ENCODE measurements around the gene KDM5B. TPM values are rescaled to one million over a fixed set of nuclear protein-coding genes. Genes with fewer than 3 reads are reported as not detected.
A peak's percentile ranks its signal among the peaks of the same experiment; 100 is the strongest.

KDM5B gene
- total RNA-seq, 1 experiment from 2014 or later: 83.6 TPM

DNA sequence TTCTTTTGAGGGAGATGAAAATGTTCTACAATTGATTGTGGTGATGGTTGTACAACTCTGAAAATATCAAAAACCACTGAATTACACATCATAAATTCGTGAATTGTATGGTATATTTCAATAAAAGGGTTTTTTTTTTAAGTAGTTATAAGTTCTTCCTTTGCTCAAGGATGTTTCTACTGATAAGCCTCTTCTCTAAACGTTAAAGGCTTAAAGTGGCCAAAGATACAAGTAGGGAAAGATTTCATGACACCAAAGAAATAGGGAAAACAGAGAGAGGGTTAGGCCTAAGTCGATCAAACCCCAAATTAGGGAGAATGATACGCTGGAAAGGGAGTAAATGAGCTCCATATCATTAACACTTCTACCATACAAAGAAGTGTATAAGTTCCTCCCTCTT, 4.1 kb downstream of the KDM5B start:
- Histone ChIP-seq H3K36me3 (ENCODE audit: control insufficient read depth, insufficient read depth, low read length) (no peaks in the 10 kb centered on the region; the same call in 1 of the 2 replicates), H3K9me3 (ENCODE audit: control insufficient read depth, insufficient read depth, low read depth, low read length) (no peaks in the 10 kb centered on the region), H3K27ac (ENCODE audit: low read length) (peak overlapping the region; percentile 89), H3K4me3 (ENCODE audit: low read depth in 2 of 2, low read length in 2 of 2) (no peak overlapping the region), H3K4me1 (ENCODE audit: control insufficient read depth, insufficient read depth, low read length) (peaks cover 43% of the 10 kb centered on the region), H3K27me3 (ENCODE audit: control insufficient read depth, insufficient read depth, low read length) (no peaks in the 10 kb centered on the region)
- in situ Hi-C loops (cut with HindIII; ENCODE audit: low pct_unique_long_range_greater_than_20kb, low sequenced_read_pairs) (no loop called here), intact Hi-C loops (cut with micrococcal nuclease; ENCODE audit: unreplicated experiment) (no loop called here)
- TF ChIP-seq, protein P1, sequence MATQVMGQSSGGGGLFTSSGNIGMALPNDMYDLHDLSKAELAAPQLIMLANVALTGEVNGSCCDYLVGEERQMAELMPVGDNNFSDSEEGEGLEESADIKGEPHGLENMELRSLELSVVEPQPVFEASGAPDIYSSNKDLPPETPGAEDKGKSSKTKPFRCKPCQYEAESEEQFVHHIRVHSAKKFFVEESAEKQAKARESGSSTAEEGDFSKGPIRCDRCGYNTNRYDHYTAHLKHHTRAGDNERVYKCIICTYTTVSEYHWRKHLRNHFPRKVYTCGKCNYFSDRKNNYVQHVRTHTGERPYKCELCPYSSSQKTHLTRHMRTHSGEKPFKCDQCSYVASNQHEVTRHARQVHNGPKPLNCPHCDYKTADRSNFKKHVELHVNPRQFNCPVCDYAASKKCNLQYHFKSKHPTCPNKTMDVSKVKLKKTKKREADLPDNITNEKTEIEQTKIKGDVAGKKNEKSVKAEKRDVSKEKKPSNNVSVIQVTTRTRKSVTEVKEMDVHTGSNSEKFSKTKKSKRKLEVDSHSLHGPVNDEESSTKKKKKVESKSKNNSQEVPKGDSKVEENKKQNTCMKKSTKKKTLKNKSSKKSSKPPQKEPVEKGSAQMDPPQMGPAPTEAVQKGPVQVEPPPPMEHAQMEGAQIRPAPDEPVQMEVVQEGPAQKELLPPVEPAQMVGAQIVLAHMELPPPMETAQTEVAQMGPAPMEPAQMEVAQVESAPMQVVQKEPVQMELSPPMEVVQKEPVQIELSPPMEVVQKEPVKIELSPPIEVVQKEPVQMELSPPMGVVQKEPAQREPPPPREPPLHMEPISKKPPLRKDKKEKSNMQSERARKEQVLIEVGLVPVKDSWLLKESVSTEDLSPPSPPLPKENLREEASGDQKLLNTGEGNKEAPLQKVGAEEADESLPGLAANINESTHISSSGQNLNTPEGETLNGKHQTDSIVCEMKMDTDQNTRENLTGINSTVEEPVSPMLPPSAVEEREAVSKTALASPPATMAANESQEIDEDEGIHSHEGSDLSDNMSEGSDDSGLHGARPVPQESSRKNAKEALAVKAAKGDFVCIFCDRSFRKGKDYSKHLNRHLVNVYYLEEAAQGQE (IDR thresholded peaks at IDR 0.05; ENCODE audit: insufficient read depth in 1 of 2, low read depth in 2 of 2, low read length in 1 of 2): no peak
- TF ChIP-seq, protein P2, sequence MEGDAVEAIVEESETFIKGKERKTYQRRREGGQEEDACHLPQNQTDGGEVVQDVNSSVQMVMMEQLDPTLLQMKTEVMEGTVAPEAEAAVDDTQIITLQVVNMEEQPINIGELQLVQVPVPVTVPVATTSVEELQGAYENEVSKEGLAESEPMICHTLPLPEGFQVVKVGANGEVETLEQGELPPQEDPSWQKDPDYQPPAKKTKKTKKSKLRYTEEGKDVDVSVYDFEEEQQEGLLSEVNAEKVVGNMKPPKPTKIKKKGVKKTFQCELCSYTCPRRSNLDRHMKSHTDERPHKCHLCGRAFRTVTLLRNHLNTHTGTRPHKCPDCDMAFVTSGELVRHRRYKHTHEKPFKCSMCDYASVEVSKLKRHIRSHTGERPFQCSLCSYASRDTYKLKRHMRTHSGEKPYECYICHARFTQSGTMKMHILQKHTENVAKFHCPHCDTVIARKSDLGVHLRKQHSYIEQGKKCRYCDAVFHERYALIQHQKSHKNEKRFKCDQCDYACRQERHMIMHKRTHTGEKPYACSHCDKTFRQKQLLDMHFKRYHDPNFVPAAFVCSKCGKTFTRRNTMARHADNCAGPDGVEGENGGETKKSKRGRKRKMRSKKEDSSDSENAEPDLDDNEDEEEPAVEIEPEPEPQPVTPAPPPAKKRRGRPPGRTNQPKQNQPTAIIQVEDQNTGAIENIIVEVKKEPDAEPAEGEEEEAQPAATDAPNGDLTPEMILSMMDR (IDR thresholded peaks at IDR 0.05): no peak
- TF ChIP-seq TCF7L2 (IDR thresholded peaks at IDR 0.05; ENCODE audit: low read depth, low read length): no peak
- TF ChIP-seq POLR2AphosphoS5 (IDR thresholded peaks at IDR 0.05; ENCODE audit: low read depth, low read length): no peak
- no peak for TF ChIP-seq SIN3A (IDR thresholded peaks at IDR 0.05; ENCODE audit: borderline replicate concordance, insufficient read depth, low read depth, low read length)
- ATAC-seq (no peak), DNase-seq (ENCODE audit: low read depth, low spot score) (no peak)
- POLR2A ChIA-PET: no interaction called here
- no TSS peak for BruUV-seq (replicated peaks)
- CTCF ChIA-PET: no interaction called here

DNA sequence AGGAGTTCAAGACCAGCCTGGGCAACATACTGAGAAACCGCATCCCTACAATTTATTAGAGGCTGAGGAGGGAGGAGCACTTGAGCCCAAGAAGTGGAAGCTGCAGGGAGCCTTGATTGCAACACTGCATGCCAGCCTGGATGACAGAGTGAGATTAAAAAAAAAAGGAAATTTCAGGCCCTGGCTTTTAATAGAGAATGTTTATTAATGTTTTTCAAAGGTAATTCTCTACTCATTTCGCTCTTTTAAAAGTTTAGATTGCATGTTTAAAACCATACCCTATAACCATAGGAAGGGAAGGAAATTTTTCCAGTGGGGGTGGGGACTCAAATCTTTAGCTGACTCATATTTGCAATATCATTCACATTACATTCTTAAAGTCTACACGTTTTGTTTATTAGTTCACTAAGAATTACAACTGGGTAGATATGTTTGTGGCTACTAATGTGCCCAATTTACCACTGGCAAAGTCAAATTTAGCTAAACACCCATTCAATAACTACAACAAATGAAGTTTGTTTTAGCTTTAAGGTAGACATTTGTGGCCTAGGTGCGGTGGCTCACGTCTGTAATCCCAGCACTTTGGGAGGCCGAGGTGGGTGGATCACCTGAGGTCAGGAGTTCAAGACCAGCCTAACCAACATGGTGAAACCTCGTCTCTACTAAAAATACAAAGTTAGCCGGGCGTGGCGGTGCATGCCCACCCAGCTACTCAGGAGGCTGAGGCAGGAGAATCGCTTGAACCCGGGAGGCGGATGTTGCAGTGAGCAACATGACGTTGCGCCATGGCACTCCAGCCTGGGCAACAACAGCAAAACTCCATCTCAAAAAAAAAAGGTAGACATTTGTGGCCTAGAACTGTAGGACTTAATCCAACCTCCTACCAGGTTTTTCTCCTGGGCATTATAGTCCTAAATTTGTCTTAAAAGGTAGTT, 5.0 kb downstream of the KDM5B start:
- POLR2A ChIA-PET: no interaction called here
- Histone ChIP-seq H3K27me3 (ENCODE audit: control insufficient read depth, insufficient read depth, low read length) (no peaks in the 10 kb centered on the region), H3K27ac (ENCODE audit: low read length) (peak overlapping the region; percentile 72), H3K4me1 (ENCODE audit: control insufficient read depth, insufficient read depth, low read length) (peaks cover 42% of the 10 kb centered on the region), H3K4me3 (ENCODE audit: low read depth in 2 of 2, low read length in 2 of 2) (no peak overlapping the region), H3K36me3 (ENCODE audit: control insufficient read depth, insufficient read depth, low read length) (no peaks in the 10 kb centered on the region; the same call in 1 of the 2 replicates), H3K9me3 (ENCODE audit: control insufficient read depth, insufficient read depth, low read depth, low read length) (no peaks in the 10 kb centered on the region)
- intact Hi-C loops (cut with micrococcal nuclease; ENCODE audit: unreplicated experiment): no loop called here
- no TSS peak for BruUV-seq (replicated peaks)
- in situ Hi-C loops (cut with HindIII; ENCODE audit: low pct_unique_long_range_greater_than_20kb, low sequenced_read_pairs): no loop called here
- ATAC-seq: no peak
- no peak for TF ChIP-seq TCF7L2 (IDR thresholded peaks at IDR 0.05; ENCODE audit: low read depth, low read length)
- TF ChIP-seq POLR2AphosphoS5 (IDR thresholded peaks at IDR 0.05; ENCODE audit: low read depth, low read length): no peak
- TF ChIP-seq, protein P2 (IDR thresholded peaks at IDR 0.05): no peak
- TF ChIP-seq, protein P1 (IDR thresholded peaks at IDR 0.05; ENCODE audit: insufficient read depth in 1 of 2, low read depth in 2 of 2, low read length in 1 of 2): no peak
- no peak for TF ChIP-seq SIN3A (IDR thresholded peaks at IDR 0.05; ENCODE audit: borderline replicate concordance, insufficient read depth, low read depth, low read length)
- DNase-seq (ENCODE audit: low read depth, low spot score): no peak
- CTCF ChIA-PET: no interaction called here

All from Panc1 (cell line).